SIG-M5 (cell line): Measurements from ENCODE around the gene VIL1.

Source experiments
- DNase-seq: peaks from one replicate; lab custom pipeline; 2025; lab: John Stamatoyannopoulos, UW

VIL1 gene

DNA sequence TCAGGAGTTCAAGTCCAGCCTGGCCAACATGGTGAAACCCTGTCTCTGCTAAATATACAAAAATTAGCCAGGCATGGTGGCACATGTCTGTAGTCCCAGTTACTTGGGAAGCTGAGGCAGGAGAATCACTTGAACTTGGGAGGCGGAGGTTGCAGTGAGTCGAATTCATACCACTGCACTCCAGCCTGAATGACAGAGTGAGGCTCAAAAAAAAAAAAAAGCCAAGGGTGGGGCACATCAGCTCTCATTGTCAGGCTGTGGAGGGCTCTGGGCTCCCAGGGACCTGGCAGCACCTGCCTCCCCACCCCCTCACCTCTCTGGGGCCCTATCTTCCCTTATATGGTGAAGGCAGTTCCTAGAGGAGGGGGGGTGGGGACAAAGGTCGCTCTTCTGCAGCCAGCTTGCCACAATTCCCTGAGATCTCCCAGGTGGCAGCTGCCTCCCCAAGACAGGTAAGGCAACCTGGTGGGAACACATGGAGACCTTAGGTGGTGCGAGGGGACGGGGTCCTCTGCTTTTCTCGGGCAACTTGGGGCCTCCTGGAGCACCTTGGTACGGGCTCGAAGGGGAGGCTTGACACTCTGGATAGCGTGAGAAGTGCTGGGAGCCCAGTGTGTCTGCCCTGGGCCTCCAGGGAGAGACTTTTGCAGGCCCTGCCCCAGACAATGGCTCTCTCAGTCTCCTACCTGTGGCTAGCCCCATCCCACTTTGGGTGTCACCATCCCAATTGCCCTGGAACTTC, at the start of gene VIL1:
VIL1 (plus strand) TSS at position 407 of the 742 bp plus-strand sequence. CDS start 4,656 bp downstream, outside the sequence.
- DNase-seq, result no peak

DNA sequence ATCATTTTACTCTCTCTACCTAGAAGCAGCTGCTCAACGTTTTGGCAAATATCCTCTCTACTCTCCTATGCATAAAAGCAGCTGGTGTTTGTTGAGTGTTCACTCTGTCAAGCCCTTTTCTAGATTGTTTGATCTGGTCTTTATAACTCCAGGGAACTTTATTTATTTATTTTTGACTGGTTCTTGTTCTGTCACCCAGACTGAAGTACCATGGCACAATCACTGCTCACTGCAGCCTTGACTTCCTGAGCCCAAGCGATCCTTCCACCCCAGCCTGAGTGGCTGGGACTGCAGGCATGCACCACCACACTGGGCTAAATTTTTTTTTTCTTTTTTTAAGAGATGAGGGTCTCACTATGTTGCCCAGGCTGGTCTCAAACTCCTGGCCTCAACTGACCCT, 49.6 kb upstream of the VIL1 start:
- DNase-seq, result no peak

- peak; percentile 99 for DNase-seq
Measured at GRCh38 chr2:218370410-218371063, 48.4 kb upstream of the VIL1 start.

DNA sequence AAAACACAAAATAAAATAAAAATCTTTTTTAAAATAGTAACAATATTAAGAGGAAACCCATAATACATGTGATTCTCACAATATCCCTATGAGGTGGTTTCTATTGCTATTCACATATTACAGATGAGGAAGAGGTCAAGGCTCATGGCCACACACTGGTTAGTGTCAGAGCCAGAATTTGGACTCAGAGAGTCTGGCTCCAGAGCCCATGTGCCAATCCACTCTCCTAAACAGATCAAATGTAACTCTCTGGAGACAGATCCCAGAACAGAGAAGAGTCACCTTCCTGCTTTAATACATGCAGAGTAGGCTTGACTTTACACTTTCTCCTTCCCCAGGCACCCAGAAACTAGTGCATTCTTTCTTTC, 47.0 kb upstream of the VIL1 start:
- DNase-seq, result no peak

DNA sequence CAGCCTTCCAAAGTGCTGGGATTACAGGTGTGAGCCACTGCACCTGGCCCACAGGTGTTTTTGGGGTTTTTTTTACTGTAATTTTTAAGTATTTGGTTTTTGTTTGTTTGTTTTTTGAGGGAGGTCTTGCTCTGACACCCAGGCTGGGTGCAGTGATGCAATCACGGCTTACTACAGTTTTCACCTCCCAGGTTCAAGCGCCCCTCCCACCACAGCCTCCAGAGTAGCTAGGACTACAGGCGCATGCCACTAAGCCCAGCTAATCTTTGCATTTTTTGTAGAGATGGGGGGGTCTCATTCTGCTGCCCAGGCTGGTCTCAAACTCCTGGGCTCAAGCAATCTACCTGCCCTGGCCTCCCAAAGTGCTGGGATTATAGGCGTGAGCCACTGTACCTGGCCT, 44.1 kb upstream of the VIL1 start:
- no peak for DNase-seq

- no peak for DNase-seq
Measured at GRCh38 chr2:218375212-218375611, 43.7 kb upstream of the VIL1 start.

- DNase-seq, result no peak
Measured at GRCh38 chr2:218378053-218378452, 40.9 kb upstream of the VIL1 start.

GRCh38 chr2:218381916-218382366, 37.0 kb upstream of the VIL1 start, which contains the start of gene SLC11A1:
TSS of gene SLC11A1 (plus strand) at chr2:218382273. CDS start at chr2:218382369, 96 bp downstream.
- no peak for DNase-seq

DNA sequence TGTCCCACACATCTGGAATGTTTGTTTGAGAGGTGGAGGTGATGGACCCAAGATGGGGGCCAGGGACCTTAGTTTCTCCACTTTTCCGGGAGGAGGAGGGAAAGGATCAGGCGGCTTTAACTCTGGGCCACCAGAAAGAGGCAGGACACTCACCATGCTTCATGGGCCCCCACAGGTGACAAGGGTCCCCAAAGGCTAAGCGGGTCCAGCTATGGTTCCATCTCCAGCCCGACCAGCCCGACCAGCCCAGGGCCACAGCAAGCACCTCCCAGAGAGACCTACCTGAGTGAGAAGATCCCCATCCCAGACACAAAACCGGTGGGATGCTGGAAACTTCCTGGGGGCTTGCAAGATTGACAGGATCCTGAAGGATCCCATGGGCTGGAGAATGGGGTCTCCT, 36.1 kb upstream of the VIL1 start:
- no peak for DNase-seq

GRCh38 chr2:218383892-218384519, 34.9 kb upstream of the VIL1 start:
- no peak for DNase-seq

DNA sequence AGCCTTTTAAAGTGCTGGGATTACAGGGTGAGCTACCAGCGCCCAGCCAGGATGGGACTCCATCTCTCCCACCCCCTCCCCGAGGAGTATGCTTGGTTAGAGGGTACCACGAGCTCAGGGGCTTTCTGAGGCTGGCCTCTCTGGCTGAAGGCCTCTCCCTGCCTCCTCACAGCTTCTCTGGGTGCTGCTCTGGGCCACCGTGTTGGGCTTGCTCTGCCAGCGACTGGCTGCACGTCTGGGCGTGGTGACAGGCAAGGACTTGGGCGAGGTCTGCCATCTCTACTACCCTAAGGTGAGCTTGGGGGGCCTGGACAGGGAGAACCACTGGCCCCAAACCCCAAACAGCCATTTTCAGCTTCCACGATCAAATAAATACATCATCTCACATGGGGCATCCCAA, 33.9 kb upstream of the VIL1 start:
- no peak for DNase-seq

DNA sequence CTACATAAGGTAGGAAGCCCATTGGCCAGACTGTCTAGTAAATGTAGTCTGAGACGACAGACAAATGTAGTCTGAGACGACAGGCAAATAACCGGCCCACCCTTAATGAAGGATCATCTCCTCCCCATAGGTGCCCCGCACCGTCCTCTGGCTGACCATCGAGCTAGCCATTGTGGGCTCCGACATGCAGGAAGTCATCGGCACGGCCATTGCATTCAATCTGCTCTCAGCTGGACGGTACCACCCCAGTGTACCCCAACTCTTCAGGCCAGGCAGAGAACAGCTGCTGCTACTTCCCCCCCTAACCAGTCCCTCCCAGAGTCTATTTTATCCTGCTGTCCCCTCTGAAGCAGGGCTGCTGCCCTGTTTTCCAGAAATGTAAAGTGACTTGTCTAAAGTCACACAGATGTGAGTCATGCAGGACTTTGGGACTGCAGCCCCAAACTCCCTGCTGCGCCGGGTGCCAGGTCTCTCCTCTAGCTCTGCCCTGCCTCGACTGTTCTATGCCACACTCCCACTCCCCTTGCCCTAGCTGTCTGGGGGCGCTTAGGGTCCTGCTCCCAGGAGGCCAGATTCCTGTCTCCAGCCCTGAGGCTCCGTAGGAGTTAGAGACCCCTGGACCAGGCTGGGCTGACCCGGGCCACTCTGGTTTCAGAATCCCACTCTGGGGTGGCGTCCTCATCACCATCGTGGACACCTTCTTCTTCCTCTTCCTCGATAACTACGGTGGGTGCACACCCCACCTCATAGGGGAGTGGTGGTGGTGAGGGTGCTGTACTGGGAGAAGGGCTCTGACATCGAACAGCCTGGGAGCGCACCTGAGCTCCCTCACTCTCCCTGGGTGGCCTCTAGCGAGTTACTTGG, 32.2 kb upstream of the VIL1 start:
- no peak for DNase-seq

DNA sequence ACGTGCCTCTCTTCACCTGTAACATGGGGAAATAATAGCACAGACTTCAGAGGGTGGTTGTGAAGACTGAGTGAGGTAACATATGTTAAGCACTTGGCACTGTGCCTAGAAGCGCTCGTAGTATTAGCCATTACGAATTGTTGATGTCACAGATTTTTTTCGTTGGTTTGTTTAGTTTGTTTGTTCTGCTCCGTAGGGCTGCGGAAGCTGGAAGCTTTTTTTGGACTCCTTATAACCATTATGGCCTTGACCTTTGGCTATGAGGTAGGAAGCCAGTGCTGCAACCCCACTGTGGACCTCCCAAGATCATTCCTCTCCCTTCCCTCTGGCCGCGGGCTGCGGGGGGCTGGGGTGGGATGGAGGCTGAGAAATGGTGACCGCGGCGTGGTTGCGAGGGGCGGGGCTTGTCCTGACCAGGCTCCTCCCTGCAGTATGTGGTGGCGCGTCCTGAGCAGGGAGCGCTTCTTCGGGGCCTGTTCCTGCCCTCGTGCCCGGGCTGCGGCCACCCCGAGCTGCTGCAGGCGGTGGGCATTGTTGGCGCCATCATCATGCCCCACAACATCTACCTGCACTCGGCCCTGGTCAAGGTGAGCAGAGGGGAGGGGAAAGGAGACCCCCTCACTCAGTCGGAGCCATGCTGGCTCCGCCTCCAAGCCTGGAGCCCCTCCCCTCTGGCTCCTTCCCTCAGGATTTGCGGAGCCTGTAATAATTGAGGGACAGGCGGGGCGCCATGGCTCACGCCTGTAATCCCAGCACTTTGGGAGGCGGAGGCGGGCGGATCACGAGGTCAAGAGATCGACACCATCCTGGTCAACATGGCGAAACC, 31.3 kb upstream of the VIL1 start:
- DNase-seq, result no peak

- DNase-seq, result no peak
Measured at GRCh38 chr2:218389333-218390150, 29.4 kb upstream of the VIL1 start.

DNA sequence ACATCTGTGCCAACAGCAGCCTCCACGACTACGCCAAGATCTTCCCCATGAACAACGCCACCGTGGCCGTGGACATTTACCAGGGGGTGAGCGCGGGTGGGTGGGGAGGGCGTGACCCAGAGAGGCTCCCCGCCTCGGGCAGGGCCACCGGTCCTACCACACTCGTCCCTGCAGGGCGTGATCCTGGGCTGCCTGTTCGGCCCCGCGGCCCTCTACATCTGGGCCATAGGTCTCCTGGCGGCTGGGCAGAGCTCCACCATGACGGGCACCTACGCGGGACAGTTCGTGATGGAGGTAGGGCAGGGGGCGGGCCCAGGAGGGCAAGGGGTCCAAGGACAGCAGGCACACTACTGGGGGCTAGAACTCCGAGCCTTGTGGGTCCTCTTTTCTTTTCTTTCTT, 27.7 kb upstream of the VIL1 start:
- DNase-seq, result no peak

GRCh38 chr2:218392459-218392858, 26.5 kb upstream of the VIL1 start:
- no peak for DNase-seq

GRCh38 chr2:218392891-218393462, 25.9 kb upstream of the VIL1 start:
- no peak for DNase-seq

DNA sequence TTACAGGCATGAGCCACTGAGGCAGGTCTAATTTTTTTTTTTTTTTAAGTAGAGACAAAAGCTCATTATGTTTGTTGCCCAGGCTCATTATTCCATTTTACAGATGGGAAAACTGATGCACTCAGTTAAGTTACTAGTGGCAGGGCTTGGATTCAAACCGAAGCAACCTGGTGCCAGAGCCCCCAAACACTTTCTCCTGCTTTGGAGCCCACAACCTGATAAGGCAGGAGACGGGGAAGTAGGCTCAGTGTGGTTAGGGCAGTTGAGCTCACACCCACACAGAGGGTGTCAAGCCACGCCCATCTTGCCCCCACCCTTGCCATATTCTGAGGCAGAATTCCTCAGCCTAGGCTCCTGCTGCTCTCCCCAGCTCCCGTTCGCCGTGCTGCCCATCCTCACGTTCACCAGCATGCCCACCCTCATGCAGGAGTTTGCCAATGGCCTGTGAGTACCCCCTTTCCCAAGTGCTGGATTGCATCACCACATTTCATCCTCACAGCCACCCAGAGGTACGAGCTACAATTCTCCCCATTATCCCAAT, 25.1 kb upstream of the VIL1 start:
- DNase-seq, result no peak

DNA sequence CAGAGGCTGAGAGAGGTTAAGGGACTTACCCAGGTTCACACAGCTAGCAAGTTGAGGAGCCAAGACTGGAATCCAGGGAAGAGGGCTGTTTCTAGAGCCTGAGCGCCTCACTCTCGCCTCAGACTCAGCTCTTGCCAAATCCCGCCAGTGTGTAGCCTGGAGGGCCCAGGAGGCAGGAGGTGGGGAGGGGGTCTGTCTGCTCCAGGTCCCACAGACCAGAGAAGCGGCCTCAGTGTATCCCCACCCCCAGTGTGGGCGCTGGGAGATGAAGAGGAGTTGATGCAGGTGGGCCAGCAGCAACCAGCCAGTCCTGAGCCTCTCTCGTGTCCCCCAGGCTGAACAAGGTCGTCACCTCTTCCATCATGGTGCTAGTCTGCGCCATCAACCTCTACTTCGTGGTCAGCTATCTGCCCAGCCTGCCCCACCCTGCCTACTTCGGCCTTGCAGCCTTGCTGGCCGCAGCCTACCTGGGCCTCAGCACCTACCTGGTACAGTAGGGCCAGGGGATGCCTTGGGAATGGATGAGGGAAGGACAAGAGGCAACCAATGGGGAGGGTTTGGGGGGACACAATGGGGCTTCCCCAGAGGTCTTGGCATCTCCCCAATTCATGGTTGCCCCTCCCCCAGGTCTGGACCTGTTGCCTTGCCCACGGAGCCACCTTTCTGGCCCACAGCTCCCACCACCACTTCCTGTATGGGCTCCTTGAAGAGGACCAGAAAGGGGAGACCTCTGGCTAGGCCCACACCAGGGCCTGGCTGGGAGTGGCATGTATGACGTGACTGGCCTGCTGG, 24.4 kb upstream of the VIL1 start:
- no peak for DNase-seq
